Activated CD8-positive, alpha-beta T cell treated with anti-CD3 and anti-CD28 coated beads for 36 hours (primary cell): Measurements from ENCODE around the gene NCAPH2. TPM values are rescaled to one million over a fixed set of nuclear protein-coding genes. Genes with fewer than 3 reads are reported as not detected.
A peak's percentile ranks its signal among the peaks of the same experiment; 100 is the strongest.

Experiments used
- ATAC-seq: fragments of 200-7000 bp; cut with Tn5 transposase; one replicate; pipeline ENCODE4 v1.10.0; 2021; ENCODE audit warnings: mild to moderate bottlenecking, moderate library complexity
- CTCF ChIA-PET: fragments of 350-600 bp; sonication (Branson Sonifier 250); formaldehyde crosslinking; loops from one replicate; lab custom pipeline; 2021; ENCODE audit warnings: antibody characterized with exemption; lab: Charles Lee
- POLR2A ChIA-PET: fragments of 350-600 bp; sonication (Branson Sonifier 250); formaldehyde crosslinking; loops from one replicate; lab custom pipeline; 2021; ENCODE audit warnings: antibody characterized with exemption; lab: Charles Lee
- DNase-seq: peaks from one replicate; pipeline ENCODE4 v3.0.0-alpha.2; 2020
- H3K27ac Mint-ChIP-seq: one replicate; pipeline ENCODE4 v1.8.0; 2021; ENCODE audit warnings: mild to moderate bottlenecking, mixed read lengths
- H3K27me3 Mint-ChIP-seq: one replicate; pipeline ENCODE4 v1.8.0; 2021; ENCODE audit warnings: mixed read lengths
- H3K36me3 Mint-ChIP-seq: one replicate; pipeline ENCODE4 v1.8.0; 2021; ENCODE audit warnings: low read depth, mixed read lengths
- H3K4me1 Mint-ChIP-seq: one replicate; pipeline ENCODE4 v1.8.0; 2021; ENCODE audit warnings: low read depth, mixed read lengths
- H3K4me3 Mint-ChIP-seq: one replicate; pipeline ENCODE4 v1.8.0; 2021; ENCODE audit warnings: mild to moderate bottlenecking, moderate library complexity, mixed read lengths
- H3K9me3 Mint-ChIP-seq: one replicate; pipeline ENCODE4 v1.8.0; 2021; ENCODE audit warnings: mixed read lengths
- CTCF ChIP-seq: fragments of 200-600 bp; IDR thresholded peaks from one replicate; pipeline ENCODE4 v1.8.0; 2022; ENCODE audit warnings: antibody characterized with exemption, mild to moderate bottlenecking
- intact Hi-C: fragments of 100-400 bp; cut with micrococcal nuclease; formaldehyde crosslinking; loops from one replicate; pipeline ENCODE4 v1.10.0; 2022
- total RNA-seq, 2 experiments: library from RNA; stranded (reverse); gene quantifications; one replicate each; pipeline ENCODE4 v1.2.3, GENCODE V29; 2021

NCAPH2 gene
- total RNA-seq, 2 experiments from 2014 or later, result 121 to 126 TPM

GRCh38 chr22:50481440-50482106, 26.5 kb upstream of the NCAPH2 start, which contains the start of gene ADM2:
Gene ADM2 (plus strand): TSS chr22:50481543. CDS start chr22:50481848, 305 bp downstream.
- H3K27ac Mint-ChIP-seq, result peak within 1 kb of the TSS; percentile 63
- H3K27me3 Mint-ChIP-seq, result peaks cover 6% of the 10 kb centered on the region
- peak within 1 kb of the TSS; percentile 79 for H3K4me3 Mint-ChIP-seq
- POLR2A ChIA-PET, result interaction anchor here (0.7 to 1.7 kb wide), 2 partner anchors 13 to 44 kb away, joined by 3 to 4 read pairs; partner anchors contain the start of gene SCO2
- intact Hi-C loops, result no loop called here
- ATAC-seq (peak; percentile 83), DNase-seq (peak; percentile 71)
- peaks cover 3% of the 10 kb centered on the region for H3K4me1 Mint-ChIP-seq
- CTCF ChIA-PET, result interaction anchor here (0.8 to 1.0 kb wide), 2 partner anchors 16 to 17 kb away, joined by 3 to 5 read pairs; no protein-coding TSS in a partner anchor
- H3K36me3 Mint-ChIP-seq, result no peaks in the 10 kb centered on the region
- H3K9me3 Mint-ChIP-seq, result no peaks in the 10 kb centered on the region
- TF ChIP-seq CTCF, result no peak

GRCh38 chr22:50482107-50483074, 25.6 kb upstream of the NCAPH2 start:
- Mint-ChIP-seq H3K4me1 (peaks cover 3% of the 10 kb centered on the region), H3K27me3 (peaks cover 6% of the 10 kb centered on the region), H3K36me3 (no peaks in the 10 kb centered on the region), H3K4me3 (peak overlapping the region; percentile 79), H3K9me3 (no peaks in the 10 kb centered on the region), H3K27ac (peak overlapping the region; percentile 63)
- TF ChIP-seq CTCF, result no peak
- ChIA-PET POLR2A (interaction anchor here (1.7 to 3.3 kb wide), 2 partner anchors 9 to 13 kb away, joined by 4 to 11 read pairs; no protein-coding TSS in a partner anchor), CTCF (interaction anchor here (0.8 to 1.0 kb wide), 3 partner anchors 10 to 16 kb away, joined by 3 to 5 read pairs (median 3); no protein-coding TSS in a partner anchor)
- DNase-seq (no peak), ATAC-seq (peak; percentile 15)
- intact Hi-C loops, result no loop called here

- intact Hi-C loops, result no loop called here
- ChIA-PET POLR2A (interaction anchor here (0.6 to 3.3 kb wide), 3 partner anchors 8 to 14 kb away, joined by 4 to 11 read pairs (median 4); no protein-coding TSS in a partner anchor), CTCF (interaction anchor here (0.8 kb wide), 1 partner anchor 11 kb away, joined by 3 read pairs; no protein-coding TSS in a partner anchor)
- no peak overlapping the region for H3K27ac Mint-ChIP-seq
- no peak for DNase-seq
- H3K4me3 Mint-ChIP-seq, result peak overlapping the region; percentile 19
- H3K27me3 Mint-ChIP-seq, result peaks cover 6% of the 10 kb centered on the region
- TF ChIP-seq CTCF, result no peak
- H3K9me3 Mint-ChIP-seq, result no peaks in the 10 kb centered on the region
- peaks cover 3% of the 10 kb centered on the region for H3K4me1 Mint-ChIP-seq
- no peak for ATAC-seq
- no peaks in the 10 kb centered on the region for H3K36me3 Mint-ChIP-seq
These were observed 24.9 kb upstream of the NCAPH2 start for GRCh38 chr22:50483106-50483505.

- H3K4me1 Mint-ChIP-seq, result peaks cover 3% of the 10 kb centered on the region
- TF ChIP-seq CTCF, result no peak
- peaks cover 6% of the 10 kb centered on the region for H3K27me3 Mint-ChIP-seq
- ChIA-PET CTCF (interaction anchor here (0.7 kb wide), 1 partner anchor 142 kb away, joined by 3 read pairs; no protein-coding TSS in a partner anchor), POLR2A (interaction anchor here (0.6 to 3.3 kb wide), 3 partner anchors 7 to 16 kb away, joined by 4 to 11 read pairs (median 5); no protein-coding TSS in a partner anchor)
- no peaks in the 10 kb centered on the region for H3K36me3 Mint-ChIP-seq
- H3K9me3 Mint-ChIP-seq, result no peaks in the 10 kb centered on the region
- no peak overlapping the region for H3K4me3 Mint-ChIP-seq
- no peak overlapping the region for H3K27ac Mint-ChIP-seq
- no peak for DNase-seq
- ATAC-seq, result no peak
- intact Hi-C loops, result no loop called here
These were observed 24.5 kb upstream of the NCAPH2 start for GRCh38 chr22:50483556-50483955.
